ENCODE data around the gene CYBRD1.
"Not testable (repeated sequence)": the region's sequence is repeated elsewhere in the genome, so short reads cannot be mapped to it uniquely, and the experiment has no call there.

DNA sequence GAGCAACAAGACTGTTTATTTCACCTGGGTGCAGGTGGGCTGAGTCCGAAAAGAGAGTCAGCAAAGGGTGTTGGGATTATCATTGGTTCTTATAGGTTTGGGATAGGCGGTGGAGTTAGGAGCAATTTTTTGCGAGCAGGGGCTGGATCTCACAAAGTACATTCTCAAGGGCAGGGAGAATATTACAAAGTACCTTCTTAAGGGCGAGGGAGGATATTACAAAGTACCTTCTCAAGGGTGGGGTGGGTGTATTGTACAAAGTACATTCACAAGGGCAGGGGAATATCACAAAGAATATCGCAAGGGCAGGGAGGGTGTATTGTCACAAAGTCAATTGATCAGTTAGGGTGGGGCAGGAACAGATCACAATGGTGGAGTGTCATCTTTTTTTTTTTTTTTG lies 24.6 kb upstream of the CYBRD1 start:
- TF ChIP-seq, protein P1, sequence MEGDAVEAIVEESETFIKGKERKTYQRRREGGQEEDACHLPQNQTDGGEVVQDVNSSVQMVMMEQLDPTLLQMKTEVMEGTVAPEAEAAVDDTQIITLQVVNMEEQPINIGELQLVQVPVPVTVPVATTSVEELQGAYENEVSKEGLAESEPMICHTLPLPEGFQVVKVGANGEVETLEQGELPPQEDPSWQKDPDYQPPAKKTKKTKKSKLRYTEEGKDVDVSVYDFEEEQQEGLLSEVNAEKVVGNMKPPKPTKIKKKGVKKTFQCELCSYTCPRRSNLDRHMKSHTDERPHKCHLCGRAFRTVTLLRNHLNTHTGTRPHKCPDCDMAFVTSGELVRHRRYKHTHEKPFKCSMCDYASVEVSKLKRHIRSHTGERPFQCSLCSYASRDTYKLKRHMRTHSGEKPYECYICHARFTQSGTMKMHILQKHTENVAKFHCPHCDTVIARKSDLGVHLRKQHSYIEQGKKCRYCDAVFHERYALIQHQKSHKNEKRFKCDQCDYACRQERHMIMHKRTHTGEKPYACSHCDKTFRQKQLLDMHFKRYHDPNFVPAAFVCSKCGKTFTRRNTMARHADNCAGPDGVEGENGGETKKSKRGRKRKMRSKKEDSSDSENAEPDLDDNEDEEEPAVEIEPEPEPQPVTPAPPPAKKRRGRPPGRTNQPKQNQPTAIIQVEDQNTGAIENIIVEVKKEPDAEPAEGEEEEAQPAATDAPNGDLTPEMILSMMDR (IDR thresholded peaks at IDR 0.05), result not testable (repeated sequence)
- TF ChIP-seq POLR2A (IDR thresholded peaks at IDR 0.05), result not testable (repeated sequence)

All from testis (tissue), 2 donors.